H9 (cell line): Measurements from ENCODE around the gene CLBA1. TPM values are rescaled to one million over a fixed set of nuclear protein-coding genes. Genes with fewer than 3 reads are reported as not detected.

Source experiments
- DNase-seq: peaks from one replicate; pipeline ENCODE4 v3.0.0-alpha.2; 2017
- H2AFZ ChIP-seq: one replicate; pipeline ENCODE4 v1.6.1; 2013; ENCODE audit warnings: mild to moderate bottlenecking, low read length, control low read depth, moderate library complexity
- H2AK5ac ChIP-seq: 2 replicates; pipeline ENCODE4 v1.6.1; 2013; ENCODE audit warnings: low read length, control low read depth, mixed read lengths; ENCODE audit not compliant: insufficient read length
- H2BK120ac ChIP-seq: one replicate; pipeline ENCODE4 v1.6.1; 2013; ENCODE audit warnings: low read depth, mild to moderate bottlenecking, low read length, control low read depth, inconsistent platforms; ENCODE audit not compliant: poor library complexity, severe bottlenecking
- H2BK12ac ChIP-seq: 2 replicates; pipeline ENCODE4 v1.6.1; 2013; ENCODE audit warnings: low read length, control low read depth, mixed read lengths, low read depth; ENCODE audit not compliant: insufficient read length
- H2BK15ac ChIP-seq: 2 replicates; pipeline ENCODE4 v1.6.1; 2013; ENCODE audit warnings: low read depth, low read length, control low read depth
- H2BK20ac ChIP-seq: one replicate; pipeline ENCODE4 v1.6.1; 2013; ENCODE audit warnings: low read depth, mild to moderate bottlenecking, low read length, control low read depth, inconsistent platforms; ENCODE audit not compliant: poor library complexity, severe bottlenecking
- H2BK5ac ChIP-seq: 2 replicates; pipeline ENCODE4 v1.6.1; 2013; ENCODE audit warnings: low read length, control low read depth, mixed read lengths; ENCODE audit not compliant: insufficient read length
- H3K14ac ChIP-seq: 2 replicates; pipeline ENCODE4 v1.6.1; 2013; ENCODE audit warnings: low read length, control low read depth; ENCODE audit not compliant: insufficient read depth
- H3K18ac ChIP-seq: 2 replicates; pipeline ENCODE4 v1.6.1; 2013; ENCODE audit warnings: low read depth, mild to moderate bottlenecking, mixed read lengths, low read length, control low read depth; ENCODE audit not compliant: insufficient read length
- H3K23ac ChIP-seq: 2 replicates; pipeline ENCODE4 v1.6.1; 2013; ENCODE audit warnings: low read length, control low read depth, mixed read lengths, low read depth; ENCODE audit not compliant: insufficient read length
- H3K23me2 ChIP-seq: 2 replicates; pipeline ENCODE4 v1.6.1; 2013; ENCODE audit warnings: low read depth, mild to moderate bottlenecking, mixed read lengths, low read length, control low read depth; ENCODE audit not compliant: insufficient read length, poor library complexity, severe bottlenecking
- H3K27ac ChIP-seq: 2 replicates; pipeline ENCODE4 v1.5.1; 2013; ENCODE audit warnings: low read length, control low read depth, mixed read lengths, low read depth; ENCODE audit not compliant: insufficient read length
- H3K27me3 ChIP-seq: 2 replicates; pipeline ENCODE4 v1.6.1; 2013; ENCODE audit warnings: low read length, control low read depth, inconsistent platforms; ENCODE audit not compliant: insufficient read depth
- H3K4ac ChIP-seq: 2 replicates; pipeline ENCODE4 v1.6.1; 2013; ENCODE audit warnings: low read depth, mild to moderate bottlenecking, control low read depth, inconsistent platforms, low read length, moderate library complexity
- H3K4me1 ChIP-seq: 2 replicates; pipeline ENCODE4 v1.6.1; 2013; ENCODE audit warnings: low read length, control low read depth, inconsistent platforms; ENCODE audit not compliant: insufficient read depth
- H3K4me2 ChIP-seq: 2 replicates; pipeline ENCODE4 v1.6.1; 2013; ENCODE audit warnings: low read length, control low read depth, mixed read lengths; ENCODE audit not compliant: insufficient read length, insufficient read depth
- H3K56ac ChIP-seq: 2 replicates; pipeline ENCODE4 v1.6.1; 2013; ENCODE audit warnings: low read depth, mild to moderate bottlenecking, mixed read lengths, low read length, control low read depth; ENCODE audit not compliant: insufficient read length
- H3K79me1 ChIP-seq: 2 replicates; pipeline ENCODE4 v1.6.1; 2013; ENCODE audit warnings: low read depth, mild to moderate bottlenecking, moderate library complexity, low read length, control low read depth, inconsistent platforms; ENCODE audit not compliant: insufficient read depth, poor library complexity, severe bottlenecking
- H3K79me2 ChIP-seq: 2 replicates; pipeline ENCODE4 v1.6.1; 2013; ENCODE audit warnings: low read length, control low read depth, inconsistent platforms; ENCODE audit not compliant: insufficient read depth
- H3K9ac ChIP-seq: 2 replicates; pipeline ENCODE4 v1.6.1; 2013; ENCODE audit warnings: low read length, control low read depth, mixed read lengths; ENCODE audit not compliant: insufficient read length; ENCODE audit errors: extremely low read depth
- H3K9me3 ChIP-seq: one replicate; pipeline ENCODE4 v1.6.1; 2013; ENCODE audit warnings: low read depth, low read length, inconsistent platforms; ENCODE audit not compliant: control insufficient read depth
- H3T11ph ChIP-seq: one replicate; pipeline ENCODE4 v1.6.1; 2013; ENCODE audit warnings: mild to moderate bottlenecking, low read length, control low read depth, inconsistent platforms
- H4K20me1 ChIP-seq: one replicate; pipeline ENCODE4 v1.6.1; 2013; ENCODE audit not compliant: control insufficient read depth, insufficient read length, insufficient read depth
- H4K5ac ChIP-seq: 2 replicates; pipeline ENCODE4 v1.6.1; 2013; ENCODE audit warnings: low read depth, mild to moderate bottlenecking, mixed read lengths, low read length, control low read depth; ENCODE audit not compliant: insufficient read length
- H4K8ac ChIP-seq: replicated peaks from 2 replicates; pipeline ENCODE4 v1.6.1; 2013; ENCODE audit warnings: low read length, control low read depth, mixed read lengths, low read depth; ENCODE audit not compliant: insufficient read length
- H4K91ac ChIP-seq: 2 replicates; pipeline ENCODE4 v1.6.1; 2013; ENCODE audit warnings: low read depth, mild to moderate bottlenecking, moderate library complexity, mixed read lengths, low read length, control low read depth; ENCODE audit not compliant: insufficient read length
- H3K27ac Mint-ChIP-seq, 3 experiments: 2 replicates in 2 of 3; 3 replicates in 1 of 3; pipeline ENCODE4 v1.8.0; 2020 to 2021; ENCODE audit warnings: mixed read lengths in 3 of 3, mild to moderate bottlenecking in 1 of 3, moderate library complexity in 1 of 3
- H3K27me3 Mint-ChIP-seq: 2 replicates; pipeline ENCODE4 v1.8.0; 2021; ENCODE audit warnings: low read depth, mild to moderate bottlenecking, moderate library complexity, mixed read lengths
- H3K36me3 Mint-ChIP-seq, 3 experiments: 2 replicates in 2 of 3; 3 replicates in 1 of 3; pipeline ENCODE4 v1.8.0; 2020 to 2021; ENCODE audit warnings: low read depth in 3 of 3, mixed read lengths in 3 of 3; ENCODE audit not compliant: insufficient read depth in 1 of 3
- H3K4me1 Mint-ChIP-seq, 2 experiments: 2 replicates each; pipeline ENCODE4 v1.8.0; 2020; ENCODE audit warnings: mixed read lengths in 2 of 2
- H3K4me3 Mint-ChIP-seq, 2 experiments: 2 replicates in 1 of 2; 3 replicates in 1 of 2; pipeline ENCODE4 v1.8.0; 2020 to 2021; ENCODE audit warnings: mild to moderate bottlenecking in 2 of 2, mixed read lengths in 2 of 2, moderate library complexity in 1 of 2
- H3K9me3 Mint-ChIP-seq, 2 experiments: 2 replicates in 1 of 2; 3 replicates in 1 of 2; pipeline ENCODE4 v1.8.0; 2020; ENCODE audit warnings: mild to moderate bottlenecking in 2 of 2, mixed read lengths in 2 of 2, moderate library complexity in 1 of 2
- WGBS: extraction: QIAGEN DNeasy Blood & Tissue Kit; methylation state at CpG from one replicate; pipeline ENCODE4 v1.1.7; 2013; ENCODE audit warnings: missing lambda C conversion rate, low lambda C conversion rate, mixed read lengths; ENCODE audit not compliant: insufficient read length; ENCODE audit errors: extremely low coverage; 5-methylcytosine and 5-hydroxymethylcytosine counted together
- total RNA-seq: library from RNA; stranded (reverse); gene quantifications from 2 replicates; pipeline ENCODE4 v1.2.1, GENCODE V29; 2021
- TF ChIP-seq, protein P1 (sequence below): fragments of 200-600 bp; sonication (generic); conservative IDR thresholded peaks from 3 replicates; pipeline ENCODE4 v1.8.0; 2021; ENCODE audit warnings: antibody characterized with exemption, mild to moderate bottlenecking

The CLBA1 gene
- total RNA-seq, 1 experiment from 2014 or later: 2.4 TPM

DNA sequence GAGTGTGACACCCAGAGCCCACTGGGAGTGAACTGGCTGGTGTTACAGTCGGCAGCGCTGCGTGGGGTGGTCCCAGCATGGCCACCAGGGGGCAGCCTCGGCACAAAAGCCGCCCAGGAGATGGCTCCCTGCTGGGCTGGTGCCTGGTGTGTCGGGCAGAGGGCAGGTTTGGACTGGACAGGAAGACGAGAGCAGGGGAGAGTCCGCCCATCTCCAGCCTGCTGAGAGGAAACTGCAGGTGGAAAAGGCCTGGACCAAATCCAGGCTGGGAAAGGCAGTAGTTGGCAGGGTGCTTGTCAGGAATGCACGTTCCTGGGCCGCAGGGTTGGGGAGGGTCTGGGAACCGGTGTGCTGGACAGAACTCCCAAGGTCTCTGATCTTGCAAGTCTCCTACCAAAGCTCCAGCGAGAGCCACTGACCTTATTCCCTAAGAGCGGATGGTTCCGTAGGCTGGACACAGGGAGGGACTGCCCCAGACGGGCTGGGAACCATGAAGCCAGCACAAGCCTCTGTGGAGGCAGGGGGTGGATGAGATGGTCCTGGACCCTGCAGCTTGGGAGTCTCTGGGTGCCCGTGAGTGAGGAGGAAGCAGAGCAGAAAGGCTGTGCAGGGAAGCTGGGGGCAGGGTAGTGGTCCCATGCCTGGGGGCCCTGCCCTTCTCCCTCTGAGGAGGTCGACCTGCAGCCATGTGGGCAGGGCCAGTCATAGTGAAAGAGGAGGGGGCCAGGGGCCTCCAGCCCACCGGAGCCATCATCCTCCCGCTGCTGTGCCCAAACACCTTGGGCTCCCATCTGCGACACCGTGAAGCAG lies 9.2 kb upstream of the CLBA1 start:
- Histone ChIP-seq H4K5ac (no peak overlapping the region), H2BK15ac (no peak overlapping the region), H3K18ac (no peak overlapping the region), H3K27me3 (peaks cover 14% of the 10 kb centered on the region; the same call in 1 of the 2 replicates), H3K79me2 (no peaks in the 10 kb centered on the region), H2BK5ac (no peak overlapping the region), H4K20me1 (peaks cover 7% of the 10 kb centered on the region), H2BK12ac (no peak overlapping the region), H3K27ac (no peak overlapping the region), H3K4ac (no peak overlapping the region), H2AFZ (no peak overlapping the region), H3K23me2 (no peaks in the 10 kb centered on the region), H4K8ac (no peak overlapping the region), H3K9ac (no peak overlapping the region), H3K9me3 (no peaks in the 10 kb centered on the region), H2AK5ac (no peak overlapping the region), H2BK20ac (no peak overlapping the region), H3K4me2 (no peak overlapping the region), H3K56ac (no peak overlapping the region), H3K4me1 (no peaks in the 10 kb centered on the region), H3K79me1 (no peaks in the 10 kb centered on the region), H3T11ph (no peak overlapping the region), H4K91ac (no peak overlapping the region), H3K14ac (no peak overlapping the region), H3K23ac (no peak overlapping the region), H2BK120ac (no peak overlapping the region)
- no CpG with 5 or more reads among the region's 21 CpGs for WGBS
- Mint-ChIP-seq H3K9me3 (no peaks in the 10 kb centered on the region; a peak in 1 of 5 replicates), H3K4me1 (peaks cover 11 to 24% of the 10 kb centered on the region in 2 experiments), H3K27me3 (peaks cover 53% of the 10 kb centered on the region), H3K27ac (no peak overlapping the region), H3K4me3 (peak overlapping the region in 1 of 2 experiments; percentile 59; a peak in 2 of 5 replicates), H3K36me3 (no peaks in the 10 kb centered on the region)
- TF ChIP-seq, protein P1, sequence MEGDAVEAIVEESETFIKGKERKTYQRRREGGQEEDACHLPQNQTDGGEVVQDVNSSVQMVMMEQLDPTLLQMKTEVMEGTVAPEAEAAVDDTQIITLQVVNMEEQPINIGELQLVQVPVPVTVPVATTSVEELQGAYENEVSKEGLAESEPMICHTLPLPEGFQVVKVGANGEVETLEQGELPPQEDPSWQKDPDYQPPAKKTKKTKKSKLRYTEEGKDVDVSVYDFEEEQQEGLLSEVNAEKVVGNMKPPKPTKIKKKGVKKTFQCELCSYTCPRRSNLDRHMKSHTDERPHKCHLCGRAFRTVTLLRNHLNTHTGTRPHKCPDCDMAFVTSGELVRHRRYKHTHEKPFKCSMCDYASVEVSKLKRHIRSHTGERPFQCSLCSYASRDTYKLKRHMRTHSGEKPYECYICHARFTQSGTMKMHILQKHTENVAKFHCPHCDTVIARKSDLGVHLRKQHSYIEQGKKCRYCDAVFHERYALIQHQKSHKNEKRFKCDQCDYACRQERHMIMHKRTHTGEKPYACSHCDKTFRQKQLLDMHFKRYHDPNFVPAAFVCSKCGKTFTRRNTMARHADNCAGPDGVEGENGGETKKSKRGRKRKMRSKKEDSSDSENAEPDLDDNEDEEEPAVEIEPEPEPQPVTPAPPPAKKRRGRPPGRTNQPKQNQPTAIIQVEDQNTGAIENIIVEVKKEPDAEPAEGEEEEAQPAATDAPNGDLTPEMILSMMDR: peak; percentile 91
- DNase-seq: peak; percentile 70
